HepG2 (cell line): Measurements from ENCODE around the gene UTP4. TPM values are rescaled to one million over a fixed set of nuclear protein-coding genes. Genes with fewer than 3 reads are reported as not detected.

Experiments
- ATAC-seq: fragments of 200-7000 bp; cut with Tn5 transposase; 3 replicates; pipeline ENCODE4 v1.9.1; 2020; ENCODE audit warnings: mild to moderate bottlenecking, moderate library complexity
- BruUV-seq: library from RNA; stranded (reverse); fragments of 400-500 nt; replicated peaks from 2 replicates; lab custom pipeline; 2021; lab: Mats Ljungman, UMichigan
- CTCF ChIA-PET: fragments of 300-600 bp; formaldehyde crosslinking; extraction: SDS; loops from one replicate; lab custom pipeline; 2021; ENCODE audit warnings: low total read pairs, inconsistent platforms, low intra/inter-chr PET ratio; lab: Yijun Ruan, JAX
- POLR2A ChIA-PET: fragments of 350-600 bp; sonication (Branson Sonifier 250); formaldehyde crosslinking; loops from one replicate; lab custom pipeline; 2020; ENCODE audit warnings: antibody characterized with exemption, inconsistent platforms; lab: Yijun Ruan, JAX
- DNase-seq: peaks from one replicate; pipeline ENCODE4 v3.0.0-alpha.2; 2015; ENCODE audit warnings: low spot score
- FAIRE-seq: peaks from 3 replicates; lab custom pipeline; 2011; peaks lifted over from hg19 to GRCh38; lab: Jason Lieb, UNC
- H2AFZ ChIP-seq: one replicate; pipeline ENCODE4 v1.6.1; 2011; ENCODE audit warnings: low read length, inconsistent platforms
- H3K27ac ChIP-seq: fragments of 300-600 bp; 3 replicates; pipeline ENCODE4 v1.8.0; 2011; ENCODE audit warnings: mixed run types, mild to moderate bottlenecking, mixed read lengths, low read length, inconsistent platforms; ENCODE audit not compliant: insufficient read depth; ENCODE audit errors: extremely low read length
- H3K27me3 ChIP-seq, 2 experiments: fragments of 200-600 bp in 1 of 2; 2 replicates in 1 of 2; 3 replicates in 1 of 2; pipeline versions ENCODE4 v1.6.0 to v1.8.0; 2011; ENCODE audit warnings: low read length in 2 of 2, mild to moderate bottlenecking in 2 of 2, moderate library complexity in 2 of 2, inconsistent platforms in 1 of 2; ENCODE audit not compliant: insufficient read depth in 2 of 2, control insufficient read depth in 1 of 2
- H3K36me3 ChIP-seq, 2 experiments: fragments of 200-600 bp in 1 of 2; replicated peaks in 1 of 2; 2 replicates in 1 of 2; 3 replicates in 1 of 2; pipeline versions ENCODE4 v1.5.1 to v1.8.0; 2011; ENCODE audit warnings: low read length in 2 of 2, inconsistent platforms in 1 of 2; ENCODE audit not compliant: insufficient read depth in 2 of 2, control insufficient read depth in 1 of 2
- H3K4me1 ChIP-seq: 2 replicates; pipeline ENCODE4 v1.5.1; 2012; ENCODE audit warnings: low read length, inconsistent platforms; ENCODE audit not compliant: insufficient read depth
- H3K4me2 ChIP-seq: 2 replicates; pipeline ENCODE4 v1.6.0; 2011; ENCODE audit warnings: low read depth, low read length, inconsistent platforms
- H3K4me3 ChIP-seq, 3 experiments: fragments of 200-600 bp in 1 of 3; sonication (generic), shearing (Covaris generic) in 1 of 3; replicated peaks in 1 of 3; 2 replicates each; pipeline ENCODE4 v1.5.1; 2011 to 2016; ENCODE audit warnings: low read length in 3 of 3, inconsistent platforms in 2 of 3, low read depth in 2 of 3, mild to moderate bottlenecking in 2 of 3, control low read depth in 1 of 3, mixed read lengths in 1 of 3; ENCODE audit not compliant: insufficient read depth in 1 of 3
- H3K79me2 ChIP-seq: one replicate; pipeline ENCODE4 v1.6.1; 2011; ENCODE audit warnings: low read length, inconsistent platforms; ENCODE audit not compliant: insufficient read depth
- H3K9ac ChIP-seq: 2 replicates; pipeline ENCODE4 v1.6.0; 2011; ENCODE audit warnings: mild to moderate bottlenecking, low read depth, low read length, inconsistent platforms; ENCODE audit not compliant: insufficient read depth
- H3K9me3 ChIP-seq: 2 replicates; pipeline ENCODE4 v1.5.1; 2012; ENCODE audit warnings: mild to moderate bottlenecking, low read length
- H4K20me1 ChIP-seq: 2 replicates; pipeline ENCODE4 v1.6.0; 2011; ENCODE audit warnings: inconsistent platforms, mild to moderate bottlenecking, low read length, moderate library complexity; ENCODE audit not compliant: insufficient read depth
- CBX1 ChIP-seq: IDR thresholded peaks from one replicate; pipeline ENCODE4 v1.6.1; 2016; ENCODE audit warnings: antibody characterized with exemption, low read depth
- CEBPB ChIP-seq: IDR thresholded peaks from 2 replicates; pipeline ENCODE4 v1.6.1; 2011; ENCODE audit warnings: low read depth, low read length, improper control_type of control experiment, borderline replicate concordance
- CEBPG ChIP-seq: IDR thresholded peaks from 2 replicates; pipeline ENCODE4 v1.6.1; 2016
- ELF1 ChIP-seq: sonication (generic); formaldehyde crosslinking; IDR thresholded peaks from 2 replicates; pipeline ENCODE4 v1.4.0; 2020; ENCODE audit warnings: missing genetic modification reagents
- JUND ChIP-seq: sonication (generic); formaldehyde crosslinking; IDR thresholded peaks from 2 replicates; pipeline ENCODE4 v1.8.0; 2022; ENCODE audit warnings: mild to moderate bottlenecking, missing genetic modification reagents
- MED13 ChIP-seq: sonication (generic); formaldehyde crosslinking; IDR thresholded peaks from 2 replicates; pipeline ENCODE4 v1.5.0; 2020; ENCODE audit warnings: missing genetic modification reagents
- REL ChIP-seq: sonication (generic); formaldehyde crosslinking; conservative IDR thresholded peaks from 2 replicates; pipeline ENCODE4 v1.8.0; 2022; ENCODE audit warnings: mild to moderate bottlenecking, missing genetic modification reagents, moderate library complexity
- SIN3B ChIP-seq: fragments of 150-350 bp; IDR thresholded peaks from 2 replicates; pipeline ENCODE4 v1.6.1; 2014; ENCODE audit warnings: low read length
- SKI ChIP-seq: fragments of 450-650 bp; IDR thresholded peaks from one replicate; pipeline ENCODE4 v1.6.1; 2018; ENCODE audit warnings: mild to moderate bottlenecking; ENCODE audit not compliant: partially characterized antibody
- TIGD3 ChIP-seq: sonication (generic); formaldehyde crosslinking; IDR thresholded peaks from 2 replicates; pipeline ENCODE4 v1.5.1; 2020; ENCODE audit warnings: mild to moderate bottlenecking, missing genetic modification reagents, borderline replicate concordance
- ZNF143 ChIP-seq: sonication (generic); formaldehyde crosslinking; IDR thresholded peaks from 2 replicates; pipeline ENCODE4 v1.4.0; 2020; ENCODE audit warnings: missing genetic modification reagents
- ZNF292 ChIP-seq: sonication (generic); formaldehyde crosslinking; IDR thresholded peaks from 2 replicates; pipeline ENCODE4 v1.8.1; 2022; ENCODE audit warnings: mild to moderate bottlenecking, low read depth, missing genetic modification reagents, borderline replicate concordance
- ZNF441 ChIP-seq: sonication (generic); formaldehyde crosslinking; IDR thresholded peaks from 2 replicates; pipeline ENCODE4 v1.7.0; 2021; ENCODE audit warnings: missing genetic modification reagents, borderline replicate concordance
- ZNF615 ChIP-seq: sonication (generic); formaldehyde crosslinking; IDR thresholded peaks from 2 replicates; pipeline ENCODE4 v1.5.0; 2020; ENCODE audit warnings: mild to moderate bottlenecking, missing genetic modification reagents, borderline replicate concordance
- ZNF768 ChIP-seq: sonication (generic); formaldehyde crosslinking; IDR thresholded peaks from 2 replicates; pipeline ENCODE4 v1.4.0; 2020; ENCODE audit warnings: missing genetic modification reagents
- ZSCAN22 ChIP-seq: sonication (generic); formaldehyde crosslinking; IDR thresholded peaks from 2 replicates; pipeline ENCODE4 v1.4.0; 2020; ENCODE audit warnings: mild to moderate bottlenecking, missing genetic modification reagents
- WGBS: methylation state at CpG from one replicate; pipeline ENCODE4 v1.1.6; 2017; ENCODE audit warnings: low lambda C conversion rate; 5-methylcytosine and 5-hydroxymethylcytosine counted together
- in situ Hi-C: cut with HindIII; loops from 2 replicates; pipeline ENCODE4 v1.10.0; 2017; ENCODE audit warnings: low pct_unique_long_range_greater_than_20kb; ENCODE audit not compliant: extremely low pct_ligation_motif_present
- intact Hi-C: fragments of 100-400 bp; cut with micrococcal nuclease; formaldehyde crosslinking; loops from one replicate; pipeline ENCODE4 v1.10.0; 2022; ENCODE audit not compliant: unreplicated experiment
- polyA plus RNA-seq, 8 experiments: library from polyadenylated mRNA; depleted of rRNA in 3 of 8; stranded (reverse) in 7 of 8; unstranded in 1 of 8; fragments of >200 nt; fragmentation: Illumina TruSeq in 4 of 8; extraction: Trizol in 4 of 8; gene quantifications; 2 replicates each; pipeline versions ENCODE4 v1.2.1 to v1.2.3, GENCODE V29; 2011 to 2016; ENCODE audit warnings: low read depth in 4 of 8, missing spikeins in 1 of 8, mixed read lengths in 1 of 8; ENCODE audit not compliant: insufficient read depth in 1 of 8
- total RNA-seq, 5 experiments: library from RNA; depleted of rRNA; stranded (reverse); fragments of >200 nt; fragmentation: Illumina TruSeq; extraction: Trizol; gene quantifications; 2 replicates each; pipeline ENCODE4 v1.2.3, GENCODE V29; 2016; ENCODE audit warnings: low read depth in 1 of 5
- TF ChIP-seq, protein P1 (sequence below): sonication (generic); formaldehyde crosslinking; conservative IDR thresholded peaks from 2 replicates; pipeline ENCODE4 v1.8.0; 2022; ENCODE audit warnings: low read depth, missing genetic modification reagents
- TF ChIP-seq, protein P2 (sequence below): sonication (generic); formaldehyde crosslinking; IDR thresholded peaks from 2 replicates; pipeline ENCODE4 v1.4.0; 2020; ENCODE audit warnings: missing genetic modification reagents
- TF ChIP-seq, protein P3 (sequence below): IDR thresholded peaks from 2 replicates; pipeline ENCODE4 v1.6.1; 2018; ENCODE audit warnings: missing genetic modification reagents

The UTP4 gene
- total and polyA plus RNA-seq, 2 of the 13 experiments (the other 11 are each of a cell fraction or from before 2014, with no cell fraction given): 30.0 to 85.8 TPM

- no peak overlapping the region for H2AFZ ChIP-seq
- no peak for TF ChIP-seq ZNF615 (CRISPR knock-in tag)
- no peak for TF ChIP-seq ZSCAN22
- TF ChIP-seq ZNF768 (CRISPR knock-in tag): no peak
- TF ChIP-seq ZNF441 (CRISPR knock-in tag): no peak
- TF ChIP-seq CEBPB: peak; percentile 62; the same call in 1 of the 2 replicates
- TF ChIP-seq ZNF143 (CRISPR knock-in tag): no peak
- no peak for TF ChIP-seq REL (CRISPR knock-in tag)
- no peak for TF ChIP-seq SIN3B
- TF ChIP-seq CBX1: no peak
- TF ChIP-seq, protein P1, sequence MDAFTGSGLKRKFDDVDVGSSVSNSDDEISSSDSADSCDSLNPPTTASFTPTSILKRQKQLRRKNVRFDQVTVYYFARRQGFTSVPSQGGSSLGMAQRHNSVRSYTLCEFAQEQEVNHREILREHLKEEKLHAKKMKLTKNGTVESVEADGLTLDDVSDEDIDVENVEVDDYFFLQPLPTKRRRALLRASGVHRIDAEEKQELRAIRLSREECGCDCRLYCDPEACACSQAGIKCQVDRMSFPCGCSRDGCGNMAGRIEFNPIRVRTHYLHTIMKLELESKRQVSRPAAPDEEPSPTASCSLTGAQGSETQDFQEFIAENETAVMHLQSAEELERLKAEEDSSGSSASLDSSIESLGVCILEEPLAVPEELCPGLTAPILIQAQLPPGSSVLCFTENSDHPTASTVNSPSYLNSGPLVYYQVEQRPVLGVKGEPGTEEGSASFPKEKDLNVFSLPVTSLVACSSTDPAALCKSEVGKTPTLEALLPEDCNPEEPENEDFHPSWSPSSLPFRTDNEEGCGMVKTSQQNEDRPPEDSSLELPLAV (CRISPR knock-in tag): no peak
- TF ChIP-seq ELF1: no peak
- TF ChIP-seq, protein P2, sequence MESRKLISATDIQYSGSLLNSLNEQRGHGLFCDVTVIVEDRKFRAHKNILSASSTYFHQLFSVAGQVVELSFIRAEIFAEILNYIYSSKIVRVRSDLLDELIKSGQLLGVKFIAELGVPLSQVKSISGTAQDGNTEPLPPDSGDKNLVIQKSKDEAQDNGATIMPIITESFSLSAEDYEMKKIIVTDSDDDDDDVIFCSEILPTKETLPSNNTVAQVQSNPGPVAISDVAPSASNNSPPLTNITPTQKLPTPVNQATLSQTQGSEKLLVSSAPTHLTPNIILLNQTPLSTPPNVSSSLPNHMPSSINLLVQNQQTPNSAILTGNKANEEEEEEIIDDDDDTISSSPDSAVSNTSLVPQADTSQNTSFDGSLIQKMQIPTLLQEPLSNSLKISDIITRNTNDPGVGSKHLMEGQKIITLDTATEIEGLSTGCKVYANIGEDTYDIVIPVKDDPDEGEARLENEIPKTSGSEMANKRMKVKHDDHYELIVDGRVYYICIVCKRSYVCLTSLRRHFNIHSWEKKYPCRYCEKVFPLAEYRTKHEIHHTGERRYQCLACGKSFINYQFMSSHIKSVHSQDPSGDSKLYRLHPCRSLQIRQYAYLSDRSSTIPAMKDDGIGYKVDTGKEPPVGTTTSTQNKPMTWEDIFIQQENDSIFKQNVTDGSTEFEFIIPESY (CRISPR knock-in tag): 0 out of 2 replicates have a peak, but pooled peaks have one; percentile 29
- TF ChIP-seq CEBPG (CRISPR knock-in tag): 0 out of 2 replicates have a peak, but pooled peaks have one; percentile 15
- no peak for TF ChIP-seq TIGD3 (CRISPR knock-in tag)
- no peak for TF ChIP-seq MED13 (CRISPR knock-in tag)
- no peak for TF ChIP-seq ZNF292 (CRISPR knock-in tag)
- no peak for TF ChIP-seq JUND (CRISPR knock-in tag)
- TF ChIP-seq, protein P3, sequence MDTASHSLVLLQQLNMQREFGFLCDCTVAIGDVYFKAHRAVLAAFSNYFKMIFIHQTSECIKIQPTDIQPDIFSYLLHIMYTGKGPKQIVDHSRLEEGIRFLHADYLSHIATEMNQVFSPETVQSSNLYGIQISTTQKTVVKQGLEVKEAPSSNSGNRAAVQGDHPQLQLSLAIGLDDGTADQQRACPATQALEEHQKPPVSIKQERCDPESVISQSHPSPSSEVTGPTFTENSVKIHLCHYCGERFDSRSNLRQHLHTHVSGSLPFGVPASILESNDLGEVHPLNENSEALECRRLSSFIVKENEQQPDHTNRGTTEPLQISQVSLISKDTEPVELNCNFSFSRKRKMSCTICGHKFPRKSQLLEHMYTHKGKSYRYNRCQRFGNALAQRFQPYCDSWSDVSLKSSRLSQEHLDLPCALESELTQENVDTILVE (CRISPR knock-in tag): no peak
- TF ChIP-seq SKI: no peak
- H4K20me1 ChIP-seq: no peaks in the 10 kb centered on the region
- H3K4me1 ChIP-seq: peaks cover 13% of the 10 kb centered on the region
- ATAC-seq: no peak
- H3K27ac ChIP-seq: no peak overlapping the region
- H3K36me3 ChIP-seq: no peaks in the 10 kb centered on the region
- H3K4me3 ChIP-seq: no peak overlapping the region
- in situ Hi-C loops (no loop called here), intact Hi-C loops (no loop called here)
- no peak overlapping the region for H3K9ac ChIP-seq
- peaks cover 49% of the 10 kb centered on the region for H3K79me2 ChIP-seq
- CTCF ChIA-PET: no interaction called here
- H3K4me2 ChIP-seq: no peak overlapping the region
- no peak for FAIRE-seq
- DNase-seq: no peak
- 97% methylated on average over 7 of the region's 7 CpGs for WGBS
- BruUV-seq: no TSS peak
- H3K9me3 ChIP-seq: no peaks in the 10 kb centered on the region
- no peaks in the 10 kb centered on the region for H3K27me3 ChIP-seq
- POLR2A ChIA-PET: interaction anchor here (0.5 to 1.4 kb wide), 2 partner anchors 10 to 87 kb away, joined by 3 read pairs; no protein-coding TSS in a partner anchor
Measured at GRCh38 chr16:69199382-69199781, 66.9 kb downstream of the UTP4 start.
